ENCODE data around the gene ZNF385C. TPM values are rescaled to one million over a fixed set of nuclear protein-coding genes. Genes with fewer than 3 reads are reported as not detected.

The ZNF385C gene
- total RNA-seq, 1 donor from 2014 or later: 1.3 TPM

DNA sequence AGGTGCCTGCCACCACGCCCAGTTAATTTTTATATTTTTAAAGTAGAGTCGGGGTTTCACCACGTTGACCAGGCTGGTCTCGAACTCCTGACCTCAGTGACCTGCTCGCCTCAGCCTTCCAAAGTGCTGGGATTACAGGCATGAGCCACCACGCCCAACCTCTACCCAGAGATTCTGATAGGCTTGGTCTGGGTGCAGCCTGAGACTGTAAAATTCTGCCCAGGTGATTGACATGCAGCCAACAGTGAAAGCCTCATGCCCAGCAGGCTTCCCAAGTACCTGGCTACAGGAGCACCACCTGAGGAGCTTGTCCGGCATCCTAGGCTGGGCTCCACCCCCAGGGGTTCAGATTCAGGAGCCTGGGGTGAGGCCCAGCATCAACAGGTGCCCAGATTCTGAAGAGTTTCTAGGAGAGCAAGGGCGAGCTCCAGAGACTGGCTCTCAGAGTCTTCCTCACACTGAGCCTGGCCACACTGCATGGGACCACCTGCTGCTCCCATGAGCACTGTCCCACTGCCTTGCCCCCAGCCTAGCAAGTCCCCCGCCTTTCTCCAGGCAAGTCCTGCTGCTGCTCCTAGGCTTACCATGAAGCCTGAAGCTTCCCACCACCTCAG lies 16.6 kb downstream of the ZNF385C start:
- no peaks in the 10 kb centered on the region for H3K9me3 Mint-ChIP-seq (ENCODE audit: unreplicated experiment)
- no peak overlapping the region for H3K4me3 Mint-ChIP-seq (ENCODE audit: unreplicated experiment)
- no peaks in the 10 kb centered on the region for H3K36me3 Mint-ChIP-seq (ENCODE audit: low read depth, unreplicated experiment)
- DNase-seq (ENCODE audit: low spot score): no peak
- peaks cover 15% of the 10 kb centered on the region for H3K4me1 Mint-ChIP-seq (ENCODE audit: unreplicated experiment)
- TF ChIP-seq, protein P1, sequence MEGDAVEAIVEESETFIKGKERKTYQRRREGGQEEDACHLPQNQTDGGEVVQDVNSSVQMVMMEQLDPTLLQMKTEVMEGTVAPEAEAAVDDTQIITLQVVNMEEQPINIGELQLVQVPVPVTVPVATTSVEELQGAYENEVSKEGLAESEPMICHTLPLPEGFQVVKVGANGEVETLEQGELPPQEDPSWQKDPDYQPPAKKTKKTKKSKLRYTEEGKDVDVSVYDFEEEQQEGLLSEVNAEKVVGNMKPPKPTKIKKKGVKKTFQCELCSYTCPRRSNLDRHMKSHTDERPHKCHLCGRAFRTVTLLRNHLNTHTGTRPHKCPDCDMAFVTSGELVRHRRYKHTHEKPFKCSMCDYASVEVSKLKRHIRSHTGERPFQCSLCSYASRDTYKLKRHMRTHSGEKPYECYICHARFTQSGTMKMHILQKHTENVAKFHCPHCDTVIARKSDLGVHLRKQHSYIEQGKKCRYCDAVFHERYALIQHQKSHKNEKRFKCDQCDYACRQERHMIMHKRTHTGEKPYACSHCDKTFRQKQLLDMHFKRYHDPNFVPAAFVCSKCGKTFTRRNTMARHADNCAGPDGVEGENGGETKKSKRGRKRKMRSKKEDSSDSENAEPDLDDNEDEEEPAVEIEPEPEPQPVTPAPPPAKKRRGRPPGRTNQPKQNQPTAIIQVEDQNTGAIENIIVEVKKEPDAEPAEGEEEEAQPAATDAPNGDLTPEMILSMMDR (IDR thresholded peaks at IDR 0.05; ENCODE audit: unreplicated experiment): no peak
- H3K27ac Mint-ChIP-seq (ENCODE audit: unreplicated experiment): no peak overlapping the region
- peaks cover 8% of the 10 kb centered on the region for H3K27me3 Mint-ChIP-seq (ENCODE audit: unreplicated experiment)

DNA sequence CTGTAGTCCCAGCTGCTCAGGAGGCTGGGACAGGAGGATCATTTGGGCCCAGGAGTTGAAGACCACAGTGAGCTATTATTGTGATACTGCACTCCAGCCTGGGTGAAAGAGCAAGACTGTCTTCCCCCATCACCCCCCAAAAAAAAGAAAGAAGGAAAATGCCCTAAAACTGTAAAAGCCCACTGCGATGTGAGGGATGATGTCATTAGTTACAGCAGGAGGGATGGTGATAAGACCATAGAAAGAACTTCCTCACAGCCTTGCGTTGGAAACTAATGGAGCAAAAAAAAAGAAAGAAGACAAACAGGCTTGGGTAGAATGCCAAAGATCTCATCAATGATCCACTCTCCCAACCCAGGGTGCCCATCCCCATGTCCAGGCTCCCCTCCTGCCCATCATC lies 18.7 kb downstream of the ZNF385C start:
- H3K9me3 Mint-ChIP-seq (ENCODE audit: unreplicated experiment): no peaks in the 10 kb centered on the region
- no peaks in the 10 kb centered on the region for H3K36me3 Mint-ChIP-seq (ENCODE audit: low read depth, unreplicated experiment)
- peak overlapping the region; percentile 42 for H3K27ac Mint-ChIP-seq (ENCODE audit: unreplicated experiment)
- no peak overlapping the region for H3K4me3 Mint-ChIP-seq (ENCODE audit: unreplicated experiment)
- H3K27me3 Mint-ChIP-seq (ENCODE audit: unreplicated experiment): peaks cover 8% of the 10 kb centered on the region
- peaks cover 15% of the 10 kb centered on the region for H3K4me1 Mint-ChIP-seq (ENCODE audit: unreplicated experiment)
- no peak for DNase-seq (ENCODE audit: low spot score)
- TF ChIP-seq, protein P1 (IDR thresholded peaks at IDR 0.05; ENCODE audit: unreplicated experiment): no peak

DNA sequence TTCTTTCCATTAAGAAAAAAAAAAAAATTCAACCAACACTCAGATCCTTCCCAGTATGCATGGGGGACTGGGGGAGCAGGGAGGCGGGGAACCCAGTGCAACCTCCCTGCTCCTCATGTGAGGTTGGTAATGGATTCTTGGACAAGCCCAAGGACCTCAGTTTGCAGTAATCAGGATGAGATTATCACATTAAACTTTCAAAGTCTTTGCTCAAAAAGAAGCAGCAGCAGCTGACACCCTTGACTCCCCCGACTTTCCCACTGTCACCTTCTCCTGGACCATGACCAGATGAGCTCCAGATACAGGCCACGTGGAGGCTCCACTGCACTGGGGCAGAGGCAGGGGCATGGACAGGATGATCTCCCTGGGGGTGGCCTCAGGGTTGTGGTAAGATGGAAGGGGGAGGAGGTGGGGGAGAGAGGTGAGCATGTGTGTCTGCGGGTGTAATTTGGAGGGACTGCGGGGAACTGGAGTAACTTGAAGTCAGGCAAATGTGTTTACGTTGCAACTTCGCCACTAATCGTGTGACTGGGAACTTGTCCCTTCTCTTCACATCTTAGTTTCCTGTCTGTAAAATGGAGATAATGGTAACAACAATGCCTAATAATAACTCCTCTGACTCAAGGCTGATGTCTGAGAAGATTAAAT lies 19.8 kb downstream of the ZNF385C start:
- no peak for DNase-seq (ENCODE audit: low spot score)
- Mint-ChIP-seq H3K36me3 (ENCODE audit: low read depth, unreplicated experiment) (no peaks in the 10 kb centered on the region), H3K4me3 (ENCODE audit: unreplicated experiment) (no peak overlapping the region), H3K27ac (ENCODE audit: unreplicated experiment) (peak overlapping the region; percentile 64), H3K27me3 (ENCODE audit: unreplicated experiment) (peaks cover 12% of the 10 kb centered on the region), H3K4me1 (ENCODE audit: unreplicated experiment) (peaks cover 18% of the 10 kb centered on the region), H3K9me3 (ENCODE audit: unreplicated experiment) (no peaks in the 10 kb centered on the region)
- TF ChIP-seq, protein P1 (IDR thresholded peaks at IDR 0.05; ENCODE audit: unreplicated experiment): no peak

DNA sequence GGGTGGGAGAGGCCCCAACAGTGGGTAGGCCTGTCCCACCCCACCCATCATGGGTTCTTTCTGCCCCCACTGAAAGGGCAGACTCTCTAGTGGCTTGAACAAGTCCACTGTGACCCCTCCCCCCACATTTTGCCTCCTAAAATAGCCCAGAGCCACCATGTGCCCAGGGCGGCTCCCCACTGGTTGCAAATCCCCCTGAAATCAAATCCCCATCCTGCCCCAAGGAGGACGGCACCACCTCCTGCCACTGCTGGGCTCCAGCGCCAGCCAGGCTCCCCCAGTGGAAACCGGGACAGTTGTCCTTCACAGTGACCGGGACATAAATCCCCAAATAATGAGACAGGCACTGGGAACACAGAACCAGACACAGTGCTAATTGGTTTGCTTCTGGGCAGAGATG lies 20.5 kb downstream of the ZNF385C start:
- TF ChIP-seq, protein P1 (IDR thresholded peaks at IDR 0.05; ENCODE audit: unreplicated experiment): no peak
- H3K36me3 Mint-ChIP-seq (ENCODE audit: low read depth, unreplicated experiment): no peaks in the 10 kb centered on the region
- DNase-seq (ENCODE audit: low spot score): no peak

More for the DNA sequence above, 20.5 kb downstream of the ZNF385C start:
- Mint-ChIP-seq H3K4me3 (ENCODE audit: unreplicated experiment) (no peak overlapping the region), H3K27ac (ENCODE audit: unreplicated experiment) (no peak overlapping the region), H3K4me1 (ENCODE audit: unreplicated experiment) (peaks cover 18% of the 10 kb centered on the region), H3K9me3 (ENCODE audit: unreplicated experiment) (no peaks in the 10 kb centered on the region), H3K27me3 (ENCODE audit: unreplicated experiment) (peaks cover 12% of the 10 kb centered on the region)

Measured in endothelial cell (in vitro differentiated cells).